GM18909 (cell line): ENCODE results near the gene DLG2.

Experiments used
- ATAC-seq: cut with Tn5 transposase; IDR thresholded peaks from one replicate; pipeline ENCODE4 v1.9.1; 2021; ENCODE audit warnings: mild to moderate bottlenecking; ENCODE audit not compliant: unreplicated experiment, poor library complexity

The DLG2 gene

GRCh38 chr11:84218318-84218717 lies 1408.8 kb downstream of the DLG2 start:
- ATAC-seq = no peak

- ATAC-seq = no peak
Observed at GRCh38 chr11:84215672-84216071, 1411.5 kb downstream of the DLG2 start.

DNA sequence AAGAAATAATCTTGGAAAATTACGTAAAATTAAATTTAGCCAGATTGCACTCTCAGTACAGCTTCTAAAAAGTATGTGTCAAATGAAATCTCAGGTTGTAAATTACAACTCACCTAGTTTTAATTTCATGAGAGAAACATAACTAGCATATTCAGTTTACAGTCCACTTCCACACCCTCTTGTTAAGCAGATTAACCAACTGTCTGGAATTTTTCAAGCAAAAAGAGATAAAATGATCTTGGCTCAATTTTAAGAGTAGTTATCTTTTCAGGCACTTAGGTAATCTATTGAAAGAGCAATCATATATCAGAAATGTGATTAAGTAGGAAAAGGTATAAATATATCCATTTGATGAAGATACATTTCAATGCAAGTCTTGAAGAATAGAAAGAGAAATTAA lies 1412.6 kb downstream of the DLG2 start:
- no peak for ATAC-seq

DNA sequence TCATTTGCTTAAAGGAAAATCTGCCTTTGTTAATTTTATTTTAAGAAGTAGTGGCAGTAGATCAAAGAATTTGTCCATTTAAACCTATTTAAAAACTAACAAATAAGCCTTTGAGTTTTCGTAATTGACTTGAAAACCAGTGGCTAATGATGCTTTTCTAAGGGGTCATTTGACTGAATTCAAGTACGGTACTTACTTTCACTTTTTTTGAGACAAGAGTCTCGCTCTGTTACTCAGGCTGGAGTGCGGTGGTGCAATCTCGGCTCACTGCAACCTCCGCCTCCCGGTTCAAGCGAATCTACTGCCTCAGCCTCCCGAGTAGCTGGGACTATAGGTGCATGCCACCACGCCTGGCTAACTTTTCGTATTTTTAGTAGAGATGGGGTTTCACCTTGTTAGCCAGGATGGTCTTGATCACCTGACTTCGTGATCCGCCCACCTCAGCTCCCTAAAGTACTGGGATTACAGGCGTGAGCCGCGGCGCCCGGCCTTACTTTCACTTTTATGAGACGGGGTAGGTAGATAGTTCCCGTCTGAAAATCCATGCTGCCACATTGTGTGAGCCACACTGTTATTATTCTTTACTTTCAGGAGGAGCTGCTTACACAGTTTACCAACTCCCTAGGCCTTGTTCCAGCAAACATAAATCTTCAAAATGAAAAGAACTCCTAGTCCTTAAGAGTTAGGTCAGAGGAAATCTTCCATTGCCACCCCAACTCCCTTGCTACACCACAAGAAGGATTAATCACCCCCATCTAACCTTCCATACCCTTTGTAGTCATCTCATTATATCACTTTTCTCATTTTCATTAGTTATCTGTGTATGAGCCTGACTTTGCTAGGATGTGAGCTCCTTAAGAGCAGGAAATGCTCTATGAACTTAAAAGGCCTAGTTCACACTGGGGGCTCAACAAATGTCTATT lies 1414.4 kb downstream of the DLG2 start:
- no peak for ATAC-seq

DNA sequence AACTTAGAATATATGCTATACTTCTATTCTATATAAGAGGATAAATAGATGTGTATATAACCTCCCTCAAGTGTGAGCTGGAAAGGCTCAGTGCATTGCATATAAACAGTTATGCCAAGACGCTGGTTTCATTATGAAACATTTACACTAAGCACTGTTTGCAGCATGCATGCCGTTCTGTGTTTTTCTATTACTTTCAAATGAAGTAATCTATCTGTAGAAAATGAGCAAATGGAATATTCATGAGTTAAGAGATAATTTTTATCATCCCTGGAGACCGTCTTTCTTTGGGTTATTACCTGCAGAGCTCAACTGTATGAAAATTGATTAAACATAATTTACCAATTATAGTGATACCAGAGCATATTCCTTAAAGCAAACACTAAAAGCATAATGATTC lies 1415.2 kb downstream of the DLG2 start:
- no peak for ATAC-seq

GRCh38 chr11:84194696-84195095 lies 1432.4 kb downstream of the DLG2 start:
- no peak for ATAC-seq

DNA sequence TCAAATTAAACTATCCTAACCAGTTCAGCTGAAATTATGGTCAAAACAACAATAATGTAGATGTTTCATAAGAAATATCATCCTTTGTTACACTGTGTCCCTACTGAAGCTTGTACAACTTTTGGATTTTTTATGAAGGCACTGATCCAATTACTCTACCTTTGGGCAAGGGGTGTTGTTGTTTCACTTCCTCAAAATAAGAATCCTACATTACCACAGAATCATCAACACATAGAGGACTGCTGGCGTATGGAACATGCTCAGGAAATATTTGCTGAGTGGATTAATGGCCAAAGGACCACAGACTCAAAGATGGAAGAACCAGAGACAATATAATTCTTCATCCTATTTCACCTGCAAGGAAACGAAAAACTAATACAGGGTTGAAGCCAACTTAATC lies 1433.4 kb downstream of the DLG2 start:
- no peak for ATAC-seq

GRCh38 chr11:84188521-84188920 lies 1438.6 kb downstream of the DLG2 start:
- ATAC-seq = no peak

- no peak for ATAC-seq
Observed at GRCh38 chr11:84173078-84173477, 1454.1 kb downstream of the DLG2 start.

DNA sequence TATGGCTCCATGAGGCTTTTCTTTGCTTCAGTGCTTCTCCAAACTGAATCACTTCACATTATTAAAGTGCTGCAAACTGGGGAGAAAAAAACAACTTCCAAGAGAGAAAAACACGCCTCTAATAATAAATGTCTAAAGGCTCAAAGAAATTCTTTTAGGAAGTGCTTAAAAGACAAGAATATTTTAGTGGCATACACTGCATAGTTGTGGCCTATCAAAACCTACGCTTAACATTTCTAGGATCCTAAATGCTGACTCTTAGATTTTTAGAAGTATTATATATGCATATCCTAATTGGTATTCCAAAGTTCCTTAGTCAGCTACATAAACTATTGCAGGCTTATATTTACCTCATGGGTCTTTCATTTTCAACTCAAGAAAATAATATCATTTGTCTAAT lies 1462.0 kb downstream of the DLG2 start:
- ATAC-seq = no peak

GRCh38 chr11:84164728-84165127 lies 1462.4 kb downstream of the DLG2 start:
- no peak for ATAC-seq

DNA sequence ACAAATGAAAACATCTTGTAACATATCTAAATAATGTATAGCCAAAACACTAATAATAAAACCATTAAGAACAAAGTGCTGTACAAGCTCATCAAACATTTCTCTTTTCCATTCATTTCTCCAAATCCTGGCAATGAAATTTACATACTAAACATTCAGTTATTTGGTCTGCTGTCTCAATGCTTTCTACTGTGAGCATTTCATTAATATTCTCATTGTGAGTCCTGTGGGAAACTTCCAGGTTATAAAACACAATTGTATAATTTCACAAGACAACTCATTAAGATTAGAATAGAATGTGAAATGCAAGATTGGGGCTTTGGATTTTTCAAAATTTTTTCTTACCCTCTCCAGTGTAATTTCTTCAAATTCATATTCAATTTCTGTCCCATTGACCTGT lies 1464.0 kb downstream of the DLG2 start:
- no peak for ATAC-seq

DNA sequence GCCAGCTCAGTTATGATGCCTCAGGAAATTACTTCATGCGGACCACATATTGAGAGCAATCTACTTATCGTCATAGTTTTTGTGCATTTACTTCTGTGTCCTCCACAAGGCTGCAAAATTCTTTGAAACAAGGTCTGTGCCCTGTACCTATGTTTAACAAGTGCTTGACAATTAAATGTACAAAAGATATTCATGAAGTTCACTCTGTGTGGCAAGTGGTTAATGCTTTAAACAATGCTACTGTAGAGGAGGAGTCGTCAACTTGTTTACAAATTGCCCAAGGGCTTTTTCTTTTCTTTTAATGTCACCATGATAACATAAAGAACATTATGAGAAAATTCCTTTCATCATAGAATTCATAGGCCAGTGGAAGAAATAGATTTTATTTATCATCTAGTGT lies 1469.5 kb downstream of the DLG2 start:
- ATAC-seq = no peak

GRCh38 chr11:84146826-84147225 lies 1480.3 kb downstream of the DLG2 start:
- no peak for ATAC-seq

GRCh38 chr11:84145616-84146185 lies 1481.4 kb downstream of the DLG2 start:
- ATAC-seq = no peak

DNA sequence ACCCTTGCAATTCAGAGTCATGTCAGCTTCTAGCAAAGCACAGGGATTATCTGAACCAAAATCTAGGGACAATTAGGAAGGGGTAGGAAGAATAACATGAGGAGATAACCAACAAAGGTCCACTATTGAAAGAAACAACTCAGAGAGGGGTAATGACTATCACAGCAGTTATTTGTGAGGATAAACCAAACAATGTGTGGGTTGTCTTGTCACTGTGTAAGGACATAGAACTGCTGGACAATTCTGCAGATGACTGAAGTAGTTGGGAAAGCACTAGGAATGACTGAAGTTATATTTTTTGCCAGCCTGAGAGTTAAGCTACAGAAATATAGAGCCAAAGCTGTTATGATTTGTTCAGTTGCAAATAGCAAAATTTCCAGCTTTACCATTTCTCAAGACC lies 1482.6 kb downstream of the DLG2 start:
- ATAC-seq = no peak

DNA sequence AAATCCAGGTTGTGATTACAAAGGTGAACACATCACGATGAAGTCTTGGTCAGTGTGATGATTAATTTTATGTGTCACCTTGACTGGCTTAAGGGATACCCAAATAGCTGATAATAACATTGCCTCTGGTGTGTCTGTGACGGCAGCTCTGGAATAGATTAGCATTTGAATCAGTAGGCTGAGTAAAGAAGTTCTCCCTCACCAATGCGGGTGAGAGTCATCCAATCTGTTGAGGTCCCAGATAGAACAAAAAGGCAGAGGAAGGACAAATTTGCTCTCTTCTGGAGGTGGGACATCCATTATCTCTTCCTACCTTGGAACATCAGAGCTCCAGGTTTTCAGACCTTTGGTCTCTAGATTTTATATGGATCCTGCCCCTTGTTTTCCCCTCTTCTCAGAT lies 1484.7 kb downstream of the DLG2 start:
- ATAC-seq = no peak

GRCh38 chr11:84140386-84141169 lies 1486.6 kb downstream of the DLG2 start:
- ATAC-seq = no peak

DNA sequence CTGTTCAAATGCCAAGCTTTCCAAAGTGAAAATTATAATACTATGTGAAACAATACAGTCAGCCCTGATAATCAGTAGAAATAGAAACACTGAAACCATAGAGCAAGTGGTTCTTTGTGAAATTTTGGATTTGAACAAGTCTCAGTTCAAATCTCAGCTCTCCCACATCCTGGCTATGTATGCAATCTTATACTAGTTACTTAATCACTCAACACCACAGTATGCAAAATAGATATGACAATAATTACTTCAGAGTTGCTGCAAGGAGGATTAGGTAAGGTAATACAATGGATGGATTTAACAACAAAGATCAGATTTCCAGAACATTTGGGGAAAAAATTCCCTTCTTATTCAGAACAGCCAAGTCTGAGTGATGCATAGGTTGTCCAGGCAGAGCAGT lies 1489.2 kb downstream of the DLG2 start:
- ATAC-seq = peak; percentile 34

DNA sequence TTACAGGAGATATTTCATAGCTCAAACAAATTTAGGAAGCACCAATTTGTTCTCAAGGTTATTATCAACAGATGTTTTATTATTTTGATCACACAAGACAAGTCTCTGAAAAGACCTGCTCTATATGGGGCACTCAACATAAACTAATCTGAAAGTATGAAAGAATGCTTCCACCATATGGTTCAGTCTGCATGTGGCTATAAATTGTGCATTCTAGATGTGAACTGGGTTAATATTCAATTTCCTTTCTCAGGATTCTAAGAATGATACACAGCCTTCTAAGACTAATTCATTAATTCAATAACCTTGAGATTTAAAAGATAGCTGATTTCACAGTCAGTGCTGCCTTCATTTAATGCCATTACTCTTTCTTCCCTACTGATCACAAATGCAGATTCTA lies 1489.6 kb downstream of the DLG2 start:
- ATAC-seq = no peak

DNA sequence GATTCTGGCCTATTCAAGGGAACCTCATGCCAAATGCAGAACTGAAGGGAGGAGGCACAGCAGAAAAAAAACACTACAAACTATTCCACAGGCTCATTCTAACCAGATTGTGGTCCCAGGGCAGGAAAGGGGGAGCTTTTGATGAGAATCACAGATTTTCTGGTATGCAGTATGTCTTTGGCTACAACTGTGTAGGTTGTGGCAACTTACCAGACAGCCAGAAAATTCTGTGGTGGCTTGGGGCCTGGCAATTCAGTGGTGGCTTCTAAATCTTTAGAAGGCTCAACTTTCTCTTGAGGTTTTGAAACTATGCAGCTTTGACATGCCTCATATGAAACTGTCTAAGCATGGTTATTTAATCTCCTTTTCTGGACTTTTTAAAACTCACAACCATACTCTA lies 1490.2 kb downstream of the DLG2 start:
- ATAC-seq = no peak
